Sigmoid colon (tissue), 4 donors: ENCODE results near the gene MROH7.

Experiments used
- EP300 ChIP-seq, 4 donors: sonication (generic); formaldehyde crosslinking; IDR thresholded peaks; one replicate each; pipeline ENCODE4 v1.6.1; 2017; ENCODE audit warnings: antibody characterized with exemption in 4 of 4
- POLR2A ChIP-seq, 2 donors: fragments of 450-650 bp; IDR thresholded peaks; one replicate each; pipeline ENCODE4 v1.6.1; 2016; ENCODE audit warnings: antibody characterized with exemption in 2 of 2, mild to moderate bottlenecking in 2 of 2, moderate library complexity in 2 of 2
- POLR2AphosphoS5 ChIP-seq, 4 donors: sonication (generic); formaldehyde crosslinking; IDR thresholded peaks; one replicate each; pipeline ENCODE4 v1.6.1; 2017; ENCODE audit warnings: antibody characterized with exemption in 4 of 4
- TF ChIP-seq, protein P1 (sequence below), 4 experiments: fragments of 450-650 bp in 3 of 4; fragments of 200-600 bp in 1 of 4; IDR thresholded peaks; one replicate each; pipeline ENCODE4 v1.5.1; 2016 to 2019; ENCODE audit warnings: antibody characterized with exemption in 4 of 4, mild to moderate bottlenecking in 3 of 4, moderate library complexity in 2 of 4

DNA sequence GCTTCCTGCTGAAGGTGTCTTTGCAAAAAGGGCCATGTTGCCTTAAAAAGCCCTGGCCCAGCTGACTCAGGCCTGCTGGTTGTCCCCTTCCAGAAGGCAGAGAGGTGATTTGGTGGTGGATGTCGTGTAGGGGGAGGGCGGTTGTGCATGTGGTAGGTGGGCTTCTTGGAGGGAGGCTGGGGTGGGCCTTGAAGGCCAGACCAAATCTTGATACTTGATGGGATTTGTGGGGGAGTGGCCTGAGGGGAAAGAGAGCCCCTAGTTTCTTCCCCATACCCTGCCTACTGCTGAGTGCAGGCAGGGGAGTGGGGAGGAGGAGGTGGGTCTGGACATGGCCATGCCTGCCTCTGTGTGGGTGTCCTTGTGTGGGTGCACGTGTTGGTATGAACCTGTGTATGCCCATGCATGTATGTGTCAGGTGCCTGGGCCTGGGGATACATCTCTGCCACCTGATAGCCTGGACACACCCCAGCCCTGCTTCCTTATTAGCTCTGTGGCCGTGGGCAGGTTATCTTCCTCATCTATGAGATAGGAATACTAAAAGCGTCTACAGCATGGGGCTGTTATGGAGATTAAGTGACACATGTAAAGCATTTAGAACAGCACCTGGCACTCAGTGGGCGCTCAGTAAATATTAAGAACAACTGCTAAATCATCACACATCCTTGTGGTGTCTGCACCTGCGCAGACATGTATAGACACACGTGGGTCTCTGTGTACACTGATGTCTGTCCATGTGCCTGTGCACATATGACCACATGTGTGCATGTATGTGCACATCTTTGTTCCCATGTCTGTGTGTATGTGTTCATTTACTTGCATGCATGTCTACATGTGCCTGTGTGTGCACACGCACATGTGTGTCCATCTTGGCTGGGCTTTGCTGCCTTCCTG is 35.2 kb upstream of the MROH7 start:
- TF ChIP-seq, protein P1, sequence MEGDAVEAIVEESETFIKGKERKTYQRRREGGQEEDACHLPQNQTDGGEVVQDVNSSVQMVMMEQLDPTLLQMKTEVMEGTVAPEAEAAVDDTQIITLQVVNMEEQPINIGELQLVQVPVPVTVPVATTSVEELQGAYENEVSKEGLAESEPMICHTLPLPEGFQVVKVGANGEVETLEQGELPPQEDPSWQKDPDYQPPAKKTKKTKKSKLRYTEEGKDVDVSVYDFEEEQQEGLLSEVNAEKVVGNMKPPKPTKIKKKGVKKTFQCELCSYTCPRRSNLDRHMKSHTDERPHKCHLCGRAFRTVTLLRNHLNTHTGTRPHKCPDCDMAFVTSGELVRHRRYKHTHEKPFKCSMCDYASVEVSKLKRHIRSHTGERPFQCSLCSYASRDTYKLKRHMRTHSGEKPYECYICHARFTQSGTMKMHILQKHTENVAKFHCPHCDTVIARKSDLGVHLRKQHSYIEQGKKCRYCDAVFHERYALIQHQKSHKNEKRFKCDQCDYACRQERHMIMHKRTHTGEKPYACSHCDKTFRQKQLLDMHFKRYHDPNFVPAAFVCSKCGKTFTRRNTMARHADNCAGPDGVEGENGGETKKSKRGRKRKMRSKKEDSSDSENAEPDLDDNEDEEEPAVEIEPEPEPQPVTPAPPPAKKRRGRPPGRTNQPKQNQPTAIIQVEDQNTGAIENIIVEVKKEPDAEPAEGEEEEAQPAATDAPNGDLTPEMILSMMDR (IDR thresholded peaks at IDR 0.05): no peak
- TF ChIP-seq POLR2AphosphoS5 (IDR thresholded peaks at IDR 0.05) (no peak), EP300 (IDR thresholded peaks at IDR 0.05) (no peak), POLR2A (IDR thresholded peaks at IDR 0.05) (no peak)
